ENCODE measurements around the gene AKT3.
A peak's percentile ranks its signal among the peaks of the same experiment; 100 is the strongest.
"Not testable (repeated sequence)": the region's sequence is repeated elsewhere in the genome, so short reads cannot be mapped to it uniquely, and the experiment has no call there.

The AKT3 gene

DNA sequence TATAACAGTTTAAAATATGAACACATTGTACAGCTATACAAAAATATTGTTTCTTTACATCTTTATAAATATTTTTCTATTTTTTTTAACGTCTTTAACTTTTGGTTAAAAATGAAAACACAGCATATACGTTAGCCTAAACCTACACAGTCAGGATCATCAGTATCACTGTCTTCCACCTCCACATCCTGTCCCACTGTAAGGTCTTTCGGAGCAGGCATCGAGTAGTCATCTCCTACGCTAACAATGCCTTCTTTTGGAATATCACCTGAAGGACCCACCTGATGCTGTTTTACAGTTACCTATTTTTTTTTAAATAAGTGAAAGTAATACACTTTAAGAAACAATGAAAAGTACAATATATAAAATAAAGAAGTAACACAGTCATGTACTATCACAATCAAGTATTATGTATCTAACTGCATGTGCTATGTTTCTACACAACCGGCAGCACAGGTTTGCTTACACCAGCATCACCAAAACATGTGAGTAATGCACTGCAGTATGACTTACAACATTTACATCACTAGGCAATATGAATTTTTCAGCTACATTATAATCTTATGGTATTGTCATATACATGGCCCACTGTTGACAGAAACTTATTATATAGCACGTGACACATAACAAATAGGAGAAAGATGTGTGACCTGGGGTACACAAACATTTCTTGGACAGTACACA, 254.4 kb downstream of the AKT3 start:
- DNase-seq, result no peak

DNA sequence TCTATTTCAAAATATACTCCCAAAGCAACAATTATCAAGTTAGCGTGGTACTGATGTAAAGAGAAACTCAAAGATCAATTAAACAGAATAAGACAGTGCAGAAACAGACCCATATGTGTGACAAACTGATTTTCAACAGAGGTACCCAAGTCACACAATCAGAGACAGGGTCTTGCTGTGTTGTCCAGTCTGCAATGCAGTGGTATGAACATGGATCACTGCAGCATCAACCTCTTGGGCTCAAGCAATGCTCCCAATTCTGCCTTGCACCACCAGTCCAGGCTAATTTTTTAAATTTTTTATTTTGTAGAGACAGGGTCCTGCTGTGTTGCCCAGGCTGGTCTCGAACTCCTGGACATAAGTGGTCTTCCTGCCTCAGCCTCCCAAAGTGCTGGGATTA, 255.6 kb downstream of the AKT3 start:
- no peak for DNase-seq

DNA sequence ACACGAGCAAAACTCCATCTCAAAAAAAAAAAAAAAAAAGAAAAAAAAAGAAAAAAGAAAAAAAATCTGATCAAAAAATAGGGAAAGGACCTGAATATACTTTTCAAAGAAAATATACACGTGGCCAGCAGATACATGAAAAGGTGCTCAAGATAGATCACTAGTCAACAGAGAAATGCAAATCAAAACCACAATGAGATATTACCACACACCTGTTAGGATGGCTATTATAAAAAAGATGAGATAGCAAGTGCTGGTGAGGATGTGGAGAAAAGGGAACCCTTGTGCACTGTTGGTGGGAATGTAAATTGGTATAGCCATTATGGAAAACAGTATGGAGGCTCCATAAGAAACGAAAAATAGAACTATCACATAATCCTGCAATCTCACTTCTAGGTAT, 260.8 kb downstream of the AKT3 start:
- not testable (repeated sequence) for DNase-seq

DNA sequence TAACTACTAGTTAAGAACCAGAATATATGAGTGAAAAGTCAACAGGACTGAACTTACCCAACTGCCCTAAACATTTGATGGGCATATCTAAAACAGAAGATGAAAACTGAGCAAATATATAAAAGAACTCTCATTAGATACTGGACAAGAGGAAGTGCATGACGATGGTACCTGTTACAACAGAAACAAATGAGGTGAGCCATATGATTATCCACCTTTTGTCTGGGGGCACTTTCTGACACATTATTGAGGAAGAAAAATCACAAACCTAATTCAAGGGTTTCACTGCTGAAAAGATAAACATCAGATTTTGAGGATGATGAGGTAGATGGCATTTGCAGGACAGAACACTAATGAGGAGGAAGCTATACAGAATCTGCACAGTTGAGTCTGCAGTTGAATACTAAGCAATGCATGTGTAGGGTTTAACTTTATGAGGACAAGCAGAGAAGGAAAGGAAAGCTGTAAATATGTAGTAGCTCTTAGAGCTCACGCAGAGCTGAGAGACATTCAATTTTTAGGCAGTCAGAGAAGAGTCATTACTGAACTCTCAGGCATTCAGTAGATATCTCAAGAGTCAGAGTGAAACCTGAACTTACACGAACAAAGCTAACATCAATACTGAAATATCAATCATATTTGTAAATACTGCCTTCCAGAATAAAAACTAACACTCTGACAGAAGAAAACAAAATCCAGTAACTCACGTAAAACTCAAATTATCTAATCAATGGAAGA, 262.1 kb downstream of the AKT3 start:
- DNase-seq, result no peak

DNA sequence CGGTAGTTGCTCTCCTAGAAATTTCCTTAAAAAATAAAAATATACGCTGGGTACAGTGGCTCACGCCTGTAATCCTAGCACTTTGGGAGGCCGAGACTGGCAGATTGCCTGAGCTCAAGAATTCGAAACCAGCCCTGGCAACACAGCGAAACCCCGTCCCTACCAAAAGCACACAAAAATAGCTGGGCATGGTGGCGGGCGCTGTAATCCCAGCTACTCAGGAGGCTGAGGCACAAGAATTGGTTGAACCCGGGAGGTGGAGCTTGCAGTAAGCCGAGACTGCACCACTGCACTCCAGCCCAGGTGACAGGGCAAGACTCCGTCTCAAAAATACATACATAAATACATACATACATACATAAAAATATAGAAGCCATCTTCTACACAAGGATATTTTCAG, 262.8 kb downstream of the AKT3 start:
- DNase-seq, result no peak

DNA sequence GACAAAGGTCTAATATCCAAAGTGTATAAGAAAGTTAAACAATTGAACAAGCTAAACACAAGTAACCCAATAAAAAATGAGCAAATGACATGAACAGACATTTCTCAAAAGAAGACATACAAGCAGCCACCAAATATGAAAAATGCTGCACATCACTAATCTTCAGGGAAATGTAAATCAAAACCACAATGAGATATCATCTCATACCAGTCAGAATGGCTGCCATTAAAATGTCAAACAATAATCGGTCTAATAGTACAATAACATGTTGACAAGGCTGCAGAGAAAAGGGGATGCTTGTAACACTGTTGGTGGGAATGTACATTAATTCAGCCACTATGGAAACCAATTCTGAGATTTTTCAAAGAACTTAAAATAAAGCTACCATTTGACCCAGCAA, 264.1 kb downstream of the AKT3 start:
- no peak for DNase-seq

DNA sequence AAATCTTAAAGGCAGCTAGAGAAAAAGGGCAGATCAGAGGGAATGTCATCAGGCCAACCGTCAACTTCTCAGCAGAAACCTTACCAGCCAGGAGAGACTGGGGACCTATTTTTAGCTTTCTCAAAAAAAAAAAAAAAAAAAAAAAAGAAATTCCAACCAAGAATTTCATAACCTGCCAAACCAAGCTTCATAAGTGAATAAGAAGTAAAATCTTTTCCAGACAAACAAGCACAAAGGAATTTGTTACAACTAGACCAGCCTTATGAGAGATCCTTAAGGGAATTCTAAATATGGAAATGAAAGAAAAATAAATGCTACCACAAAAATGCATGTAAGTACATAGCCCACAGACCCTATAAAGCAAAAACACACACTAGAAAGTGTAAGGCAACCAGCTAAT, 267.7 kb downstream of the AKT3 start:
- DNase-seq, result no peak

DNA sequence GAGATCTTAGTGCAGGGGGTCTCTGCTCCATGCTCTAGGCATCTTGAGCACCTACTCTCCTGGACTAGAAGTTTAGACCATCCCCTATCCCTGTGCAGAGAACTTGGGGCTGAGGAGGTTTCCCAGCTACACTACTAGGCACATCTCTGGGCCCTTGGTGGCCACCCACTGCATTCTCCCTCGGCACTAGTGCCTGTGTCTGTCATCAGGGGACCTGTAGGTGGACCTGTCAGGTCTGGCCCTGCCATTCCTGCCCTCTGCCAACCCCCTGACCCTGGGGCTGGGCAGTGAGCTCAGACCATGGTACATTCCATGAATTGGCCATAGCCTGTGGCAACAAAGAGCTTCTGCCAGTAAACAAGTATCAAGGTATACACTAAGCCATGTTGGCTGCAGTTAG, 269.1 kb downstream of the AKT3 start:
- DNase-seq, result no peak

DNA sequence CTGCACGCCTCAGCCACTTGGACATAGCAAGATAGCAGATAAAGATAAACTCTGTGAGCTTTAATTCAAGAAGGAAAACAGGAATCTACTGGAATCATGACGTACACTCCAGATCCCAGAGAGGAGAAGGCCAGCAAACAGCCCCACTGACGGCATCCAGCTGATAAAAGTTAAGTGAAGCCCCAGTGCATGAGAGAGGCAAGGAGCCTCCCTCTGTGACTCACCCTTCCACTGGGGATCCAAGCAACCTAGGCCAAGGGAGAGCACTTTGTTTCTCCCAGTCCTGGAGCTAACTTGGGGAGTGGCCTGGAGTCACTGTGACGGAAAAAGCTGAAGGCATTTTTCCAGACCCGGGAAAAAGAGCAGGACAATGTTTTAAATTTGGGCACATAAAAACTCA, 270.0 kb downstream of the AKT3 start:
- DNase-seq, result peak; percentile 80

DNA sequence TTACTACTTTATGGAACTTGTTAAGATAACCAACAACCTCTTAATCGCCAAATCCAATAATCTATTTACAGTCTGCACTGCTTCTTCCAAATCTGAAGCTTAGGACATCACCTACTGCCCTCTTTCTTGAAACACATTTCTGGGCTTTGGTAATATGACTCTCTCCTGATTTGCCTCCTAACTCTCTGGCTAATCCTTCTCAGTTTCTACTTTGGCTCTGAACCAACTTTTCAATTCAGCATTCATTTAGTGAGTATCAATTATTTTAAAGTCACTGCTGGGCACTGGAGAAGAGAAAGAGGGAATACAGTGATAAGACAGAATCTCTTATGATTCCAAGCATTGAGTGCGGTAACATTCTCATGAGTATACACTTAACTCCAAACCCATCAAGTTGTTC, 275.0 kb downstream of the AKT3 start:
- DNase-seq, result peak; percentile 83

DNA sequence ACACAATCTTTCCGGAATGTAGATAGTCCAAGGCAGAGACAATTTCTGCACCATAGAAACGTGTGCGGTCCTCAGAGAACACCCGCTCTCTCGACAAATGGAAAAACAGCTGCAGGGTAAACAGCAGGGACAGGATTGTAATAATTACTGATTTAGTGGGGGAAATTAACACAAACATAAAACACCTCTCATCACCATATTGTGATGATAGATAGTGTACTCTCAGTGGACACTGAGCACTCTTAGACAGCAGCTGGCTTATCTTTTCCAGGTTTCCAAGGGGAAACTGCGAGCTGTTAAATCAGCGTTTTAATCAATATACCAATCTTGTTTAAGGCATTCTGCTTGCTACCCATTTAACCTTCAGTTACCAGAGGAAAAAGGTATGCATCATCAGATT, 277.1 kb downstream of the AKT3 start:
- no peak for DNase-seq

DNA sequence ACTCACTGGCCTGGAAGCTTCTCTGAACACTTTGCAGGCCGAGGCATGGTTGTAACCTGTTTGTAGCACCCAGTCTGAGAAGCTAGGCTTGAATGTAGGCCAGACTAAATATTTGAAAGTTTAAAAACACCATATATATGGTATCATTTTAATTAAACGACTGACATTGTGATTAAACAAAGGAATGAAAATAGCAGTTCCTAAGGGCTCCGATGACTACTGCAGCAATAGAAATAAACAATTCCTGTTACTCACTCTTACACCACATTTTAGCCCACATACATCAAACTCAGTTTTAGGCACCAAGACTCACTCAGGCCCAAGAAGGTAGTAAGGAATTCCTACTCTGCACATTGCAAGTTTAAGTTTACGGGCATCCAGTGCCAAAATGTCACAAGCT, 281.2 kb downstream of the AKT3 start:
- DNase-seq, result no peak

DNA sequence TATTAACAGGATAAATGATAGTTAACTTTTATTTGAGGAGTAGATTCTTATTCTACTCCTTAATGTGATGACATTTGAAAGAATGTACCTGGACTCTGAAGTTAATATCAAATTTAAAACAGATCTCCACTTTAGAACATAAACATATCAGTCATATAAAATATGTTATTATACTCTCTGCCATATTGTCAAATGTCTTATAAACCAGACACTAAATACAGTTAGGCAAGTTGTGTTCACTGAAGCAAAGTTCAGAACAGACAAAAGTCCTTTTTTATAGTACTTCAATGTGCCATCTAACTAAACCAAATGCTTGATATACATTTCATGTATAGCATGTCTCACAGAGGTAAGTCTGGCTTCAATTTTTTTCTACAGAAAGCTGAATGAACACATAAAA, 285.2 kb downstream of the AKT3 start:
- no peak for DNase-seq

DNA sequence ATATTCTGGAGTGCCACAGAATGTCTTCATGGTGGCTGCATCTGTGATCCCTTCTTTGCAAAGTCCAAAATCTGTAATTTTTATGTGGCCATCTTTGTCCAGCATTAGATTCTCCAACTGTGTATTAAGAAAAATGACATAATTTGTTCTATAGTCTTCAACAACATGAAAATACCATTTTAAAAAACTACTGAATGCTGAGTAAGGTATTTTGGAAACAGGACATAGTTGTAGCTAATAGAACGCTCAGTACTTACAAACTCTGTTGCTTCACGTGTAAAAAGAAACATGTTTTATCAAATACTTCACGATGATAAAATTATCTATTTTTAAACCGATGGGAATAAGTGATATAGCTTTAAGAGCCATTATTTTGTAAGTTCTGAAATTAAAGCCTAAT, 286.3 kb downstream of the AKT3 start:
- no peak for DNase-seq

DNA sequence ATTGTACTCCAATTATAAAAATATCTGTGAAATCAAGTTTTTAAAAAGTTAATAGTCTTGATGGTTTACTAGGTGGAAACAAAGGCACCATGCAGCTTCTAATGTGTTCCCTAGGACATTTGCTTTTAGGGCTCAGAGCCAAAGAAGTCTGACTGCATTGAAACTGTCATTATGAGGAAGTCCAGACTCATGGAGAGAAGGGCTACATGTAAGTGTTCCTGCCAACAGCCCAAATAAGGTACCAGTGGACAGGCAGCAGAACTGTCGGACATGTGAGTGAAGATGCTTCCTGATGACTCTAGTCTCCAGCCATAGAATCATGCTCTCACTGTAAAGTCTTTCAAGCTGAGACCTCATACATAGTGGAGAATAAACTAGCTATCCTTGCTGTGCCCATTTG, 287.6 kb downstream of the AKT3 start:
- no peak for DNase-seq

DNA sequence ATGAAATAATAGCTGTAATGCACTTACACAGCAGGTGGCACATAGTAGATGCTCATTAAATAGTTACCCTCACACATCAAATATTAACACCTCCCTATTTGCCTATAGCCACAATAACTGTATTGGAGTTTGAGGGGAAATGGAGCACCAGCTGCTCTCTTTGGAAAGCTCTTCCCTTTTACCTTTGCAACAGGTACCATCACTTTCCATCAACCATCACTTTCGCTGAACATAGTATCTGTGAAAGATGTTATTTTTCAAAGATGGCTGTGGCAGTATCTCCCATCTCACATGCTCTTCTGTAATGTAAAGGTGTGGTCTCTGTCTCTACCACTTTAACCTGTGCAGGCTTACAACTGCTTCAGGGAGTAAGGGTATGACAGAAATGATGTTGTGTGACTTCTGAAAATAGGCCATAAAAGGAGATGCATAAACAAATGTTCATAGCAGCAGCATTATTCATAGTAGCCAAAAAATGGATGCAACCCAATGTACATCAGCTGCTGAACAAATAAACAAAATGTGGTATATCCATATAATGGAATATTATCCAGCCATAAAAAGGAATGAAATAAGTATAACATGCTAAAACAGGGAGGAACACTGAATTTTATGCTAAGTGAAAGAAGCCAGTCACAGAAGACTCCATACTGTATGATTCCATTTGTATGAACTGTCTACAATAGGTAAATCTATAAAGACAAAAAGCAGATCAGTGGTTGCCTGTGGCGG, 288.3 kb downstream of the AKT3 start:
- no peak for DNase-seq

DNA sequence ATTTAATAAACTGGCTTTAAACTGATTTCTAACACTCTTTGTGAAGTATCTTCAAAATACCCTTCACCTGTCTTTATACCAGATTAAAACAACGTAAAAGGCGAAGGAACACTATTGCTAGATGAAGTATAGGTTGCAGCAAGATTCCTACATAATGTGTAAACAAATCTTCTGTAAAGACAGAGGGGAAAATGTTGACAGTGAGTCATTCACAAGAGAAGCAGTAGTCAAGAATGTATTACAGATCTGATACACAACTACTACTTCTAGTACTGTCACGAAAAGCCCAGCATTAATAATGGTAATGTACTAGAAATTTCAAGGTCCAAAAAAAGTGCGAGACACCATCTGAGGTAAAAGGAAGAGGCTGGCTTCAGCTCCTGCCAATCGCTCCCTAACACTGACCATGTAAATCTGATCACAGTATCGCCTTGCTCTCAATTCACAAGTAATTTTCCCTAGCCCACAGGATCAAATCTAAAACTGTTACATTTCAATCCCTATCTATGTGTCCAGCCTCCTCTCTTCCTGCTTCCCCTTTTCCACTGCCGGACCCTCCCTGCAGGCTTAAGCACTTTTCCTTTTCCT, 290.4 kb downstream of the AKT3 start:
- peak; percentile 53 for DNase-seq

DNA sequence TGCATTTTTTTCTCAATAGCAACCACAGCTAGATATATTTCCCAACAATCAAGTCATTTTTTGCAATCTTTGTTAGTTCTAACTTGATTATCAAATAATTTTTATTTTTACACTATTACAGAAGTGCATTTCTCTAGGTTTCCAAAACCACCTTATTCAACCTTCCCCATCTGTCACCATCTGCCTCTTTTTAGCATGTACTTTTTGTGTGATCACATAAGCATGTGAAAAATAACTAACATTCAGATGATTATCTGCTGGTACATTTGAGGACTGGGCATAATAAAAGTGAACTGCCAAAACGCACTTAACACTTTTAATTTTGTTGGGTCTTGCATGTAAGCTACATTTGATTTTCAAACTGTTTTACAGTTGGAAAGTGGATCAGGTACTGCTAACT, 291.5 kb downstream of the AKT3 start:
- DNase-seq, result peak; percentile 80

DNA sequence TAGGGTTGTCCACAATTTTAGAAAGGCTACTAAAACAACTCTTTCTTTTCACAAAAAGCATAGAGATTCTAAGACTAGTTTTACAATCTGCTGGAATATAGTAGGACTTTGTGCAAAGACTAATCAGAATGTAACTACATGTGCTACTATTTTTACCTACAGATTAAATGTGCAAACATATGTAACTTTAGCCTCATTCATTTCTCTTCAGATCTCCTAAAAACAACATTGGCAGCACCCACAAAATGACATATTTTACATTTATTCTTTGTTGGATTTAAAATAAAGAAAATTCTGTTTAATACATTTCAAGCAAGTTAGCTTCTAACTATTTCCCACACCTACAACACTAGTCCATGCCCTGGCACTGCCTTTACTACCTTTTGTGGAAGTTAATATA, 292.2 kb downstream of the AKT3 start:
- DNase-seq, result no peak

DNA sequence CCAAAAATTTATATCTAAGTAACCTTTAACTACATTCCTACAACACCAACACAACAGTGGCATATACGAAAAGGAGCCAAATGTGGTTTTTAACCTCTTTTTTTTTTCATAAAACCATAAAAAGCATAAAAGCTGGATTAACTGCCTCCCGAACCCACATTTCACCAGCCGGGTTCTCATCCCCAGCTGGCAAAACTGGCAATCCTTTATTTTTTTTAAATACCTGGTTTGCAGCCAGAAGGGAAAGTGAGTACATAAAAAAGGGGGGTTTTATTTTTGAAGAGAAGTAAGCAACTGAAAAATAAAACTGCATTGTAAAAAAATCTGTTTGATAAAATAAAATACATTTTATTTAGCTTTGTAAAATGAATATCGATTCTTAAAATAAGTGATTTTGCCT, 295.4 kb downstream of the AKT3 start:
- DNase-seq, result peak; percentile 71

DNA sequence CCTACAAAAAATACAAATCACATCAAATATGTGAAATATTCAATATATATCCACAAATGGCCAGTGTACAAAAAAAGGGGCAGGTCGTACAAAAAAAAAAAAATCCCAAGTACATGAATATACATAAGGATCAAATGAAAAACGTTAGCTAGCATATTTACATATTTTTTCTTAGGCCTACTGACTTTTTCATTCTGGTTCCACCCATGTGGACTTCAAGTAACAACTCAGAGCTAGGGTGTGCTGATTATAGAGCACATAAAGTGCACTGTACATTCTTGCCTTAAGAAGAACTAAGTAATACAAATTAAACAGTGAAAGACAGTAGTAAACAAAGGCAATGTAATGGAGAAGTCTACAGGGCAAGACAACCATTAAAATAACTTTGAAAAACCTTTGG, 297.0 kb downstream of the AKT3 start:
- no peak for DNase-seq

DNA sequence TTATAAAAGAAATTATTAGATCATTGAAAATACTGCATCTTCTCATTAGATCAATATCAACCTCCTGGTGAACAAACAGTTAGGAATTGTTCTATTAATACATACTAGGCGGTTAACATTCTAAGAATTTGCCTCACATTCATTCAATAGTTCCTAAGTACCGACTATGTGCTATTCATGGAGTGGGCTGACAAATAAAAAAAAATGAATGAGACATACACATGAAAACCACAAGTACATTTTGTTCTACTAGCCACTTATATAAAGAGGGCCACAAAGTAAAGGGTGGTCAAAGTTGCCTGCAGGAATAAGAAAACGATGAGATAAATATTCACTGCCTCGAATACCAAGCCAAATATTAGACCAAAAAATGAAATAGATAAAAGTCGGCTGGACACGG, 299.8 kb downstream of the AKT3 start:
- DNase-seq, result no peak

DNA sequence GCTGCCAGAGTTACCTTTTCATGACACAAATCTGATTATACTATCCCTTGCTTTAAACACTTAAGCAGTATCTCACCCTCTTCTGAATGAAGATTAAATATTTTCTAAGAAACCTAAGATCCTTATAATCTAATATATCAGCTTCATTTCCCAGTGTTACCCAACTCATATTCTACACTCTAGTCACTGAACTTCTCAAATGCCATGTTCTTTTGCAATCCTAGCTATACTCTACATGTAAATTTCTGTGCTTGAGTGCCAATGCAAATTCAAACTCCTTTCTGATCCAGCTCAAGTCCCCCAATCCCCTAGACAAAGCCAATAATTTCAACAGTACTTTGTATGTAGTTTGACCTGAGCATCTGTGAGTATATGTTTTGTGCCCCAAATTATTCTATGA, 300.3 kb downstream of the AKT3 start:
- no peak for DNase-seq

DNA sequence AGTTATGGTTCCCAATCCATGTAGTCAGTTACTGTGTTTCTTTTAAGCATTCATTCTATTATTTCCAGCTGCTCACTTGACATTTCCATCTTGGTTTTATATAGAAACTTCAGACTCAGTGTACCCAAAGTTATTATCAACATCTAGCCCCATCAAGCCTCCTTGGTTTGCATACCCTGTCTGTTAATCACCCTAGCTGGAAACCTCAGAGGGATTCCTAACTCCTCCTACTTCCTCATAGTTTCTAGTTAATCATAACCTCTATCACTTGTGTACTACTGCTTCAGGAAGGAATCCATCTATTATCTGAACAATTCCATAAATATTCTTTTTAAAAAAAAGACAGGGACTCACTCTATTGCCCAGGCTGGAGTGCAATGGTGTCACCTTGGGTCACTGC, 300.9 kb downstream of the AKT3 start:
- no peak for DNase-seq

Data from NCI-H446 treated with DMSO at 0.1 percent for 48 hours (cell line).